ENCODE results near the gene UPF2.
"Not testable (repeated sequence)": the region's sequence is repeated elsewhere in the genome, so short reads cannot be mapped to it uniquely, and the experiment has no call there.

Gene UPF2, protein sequence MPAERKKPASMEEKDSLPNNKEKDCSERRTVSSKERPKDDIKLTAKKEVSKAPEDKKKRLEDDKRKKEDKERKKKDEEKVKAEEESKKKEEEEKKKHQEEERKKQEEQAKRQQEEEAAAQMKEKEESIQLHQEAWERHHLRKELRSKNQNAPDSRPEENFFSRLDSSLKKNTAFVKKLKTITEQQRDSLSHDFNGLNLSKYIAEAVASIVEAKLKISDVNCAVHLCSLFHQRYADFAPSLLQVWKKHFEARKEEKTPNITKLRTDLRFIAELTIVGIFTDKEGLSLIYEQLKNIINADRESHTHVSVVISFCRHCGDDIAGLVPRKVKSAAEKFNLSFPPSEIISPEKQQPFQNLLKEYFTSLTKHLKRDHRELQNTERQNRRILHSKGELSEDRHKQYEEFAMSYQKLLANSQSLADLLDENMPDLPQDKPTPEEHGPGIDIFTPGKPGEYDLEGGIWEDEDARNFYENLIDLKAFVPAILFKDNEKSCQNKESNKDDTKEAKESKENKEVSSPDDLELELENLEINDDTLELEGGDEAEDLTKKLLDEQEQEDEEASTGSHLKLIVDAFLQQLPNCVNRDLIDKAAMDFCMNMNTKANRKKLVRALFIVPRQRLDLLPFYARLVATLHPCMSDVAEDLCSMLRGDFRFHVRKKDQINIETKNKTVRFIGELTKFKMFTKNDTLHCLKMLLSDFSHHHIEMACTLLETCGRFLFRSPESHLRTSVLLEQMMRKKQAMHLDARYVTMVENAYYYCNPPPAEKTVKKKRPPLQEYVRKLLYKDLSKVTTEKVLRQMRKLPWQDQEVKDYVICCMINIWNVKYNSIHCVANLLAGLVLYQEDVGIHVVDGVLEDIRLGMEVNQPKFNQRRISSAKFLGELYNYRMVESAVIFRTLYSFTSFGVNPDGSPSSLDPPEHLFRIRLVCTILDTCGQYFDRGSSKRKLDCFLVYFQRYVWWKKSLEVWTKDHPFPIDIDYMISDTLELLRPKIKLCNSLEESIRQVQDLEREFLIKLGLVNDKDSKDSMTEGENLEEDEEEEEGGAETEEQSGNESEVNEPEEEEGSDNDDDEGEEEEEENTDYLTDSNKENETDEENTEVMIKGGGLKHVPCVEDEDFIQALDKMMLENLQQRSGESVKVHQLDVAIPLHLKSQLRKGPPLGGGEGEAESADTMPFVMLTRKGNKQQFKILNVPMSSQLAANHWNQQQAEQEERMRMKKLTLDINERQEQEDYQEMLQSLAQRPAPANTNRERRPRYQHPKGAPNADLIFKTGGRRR

DNA sequence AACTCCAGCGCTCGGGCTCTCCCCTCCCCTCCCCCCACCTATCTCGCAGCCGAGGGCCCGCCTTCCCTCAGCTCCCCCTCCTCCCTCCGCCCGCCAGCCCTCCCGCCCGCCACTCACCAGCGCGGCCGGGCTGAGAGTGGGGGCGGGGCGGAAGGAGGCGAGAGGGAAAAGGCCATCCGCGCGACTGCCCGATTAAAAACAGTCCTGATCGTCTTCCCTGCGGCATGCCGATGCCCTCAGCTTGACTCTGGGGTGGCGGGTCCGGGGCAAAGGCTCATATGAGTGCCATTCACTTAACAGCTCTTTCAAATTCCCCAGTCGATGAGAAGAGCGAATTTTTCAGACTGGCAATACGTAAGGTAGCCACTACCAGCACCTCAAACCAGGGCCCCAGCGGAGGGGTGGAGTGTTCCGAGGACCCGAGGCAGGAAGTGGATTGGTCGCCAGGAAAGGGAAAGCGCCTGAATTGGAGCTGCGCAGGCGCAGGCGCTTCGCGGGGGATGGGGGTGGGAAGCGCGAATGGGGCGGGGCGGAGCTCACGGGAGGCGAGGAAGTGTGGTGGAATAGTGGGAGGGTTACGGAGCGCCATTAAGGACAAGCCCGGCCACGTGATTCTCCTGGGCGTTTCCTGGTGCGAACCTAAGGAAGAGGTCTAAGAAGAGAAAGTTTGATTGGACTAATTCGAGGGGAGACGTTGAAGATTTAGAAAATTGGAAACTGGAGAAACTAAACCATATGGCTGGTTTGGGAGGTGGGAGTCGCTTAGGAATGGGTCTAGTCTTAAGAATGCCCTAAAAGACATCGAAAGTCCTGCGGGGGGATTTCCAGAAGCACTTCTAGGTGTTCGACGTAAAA is at the start of gene UPF2:
UPF2 (minus strand) TSS at position 13 of the 855 bp plus-strand sequence. CDS start 7,386 bp downstream, outside the sequence.
- DNase-seq (ENCODE audit: low read depth, low spot score) = peak; percentile 90

DNA sequence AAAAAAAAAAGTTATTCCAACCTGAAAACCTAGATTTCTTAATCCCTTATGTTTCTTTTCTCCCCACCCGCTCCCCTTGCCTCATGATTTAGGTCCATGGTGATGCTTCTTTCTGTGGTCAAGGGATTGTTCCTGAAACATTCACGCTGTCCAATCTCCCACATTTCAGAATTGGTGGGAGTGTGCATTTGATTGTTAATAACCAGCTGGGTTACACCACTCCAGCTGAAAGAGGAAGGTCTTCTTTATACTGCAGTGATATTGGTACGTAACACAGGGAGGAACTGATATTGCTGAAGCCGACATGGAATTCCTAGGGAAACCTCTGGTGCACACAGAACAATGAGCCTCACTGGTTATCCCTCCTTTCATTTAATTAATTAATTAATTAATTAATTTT is 48.8 kb upstream of the UPF2 start:
- no peak for DNase-seq (ENCODE audit: low read depth, low spot score)

GRCh38 chr10:12088919-12089318 is 46.3 kb upstream of the UPF2 start:
- DNase-seq (ENCODE audit: low read depth, low spot score) = no peak

- no peak for DNase-seq (ENCODE audit: low read depth, low spot score)
Observed at GRCh38 chr10:12081879-12082557, 39.4 kb upstream of the UPF2 start.

GRCh38 chr10:12081470-12081869 is 38.9 kb upstream of the UPF2 start:
- DNase-seq (ENCODE audit: low read depth, low spot score) = no peak

GRCh38 chr10:12077580-12078180 is 35.1 kb upstream of the UPF2 start:
- DNase-seq (ENCODE audit: low read depth, low spot score) = no peak

DNA sequence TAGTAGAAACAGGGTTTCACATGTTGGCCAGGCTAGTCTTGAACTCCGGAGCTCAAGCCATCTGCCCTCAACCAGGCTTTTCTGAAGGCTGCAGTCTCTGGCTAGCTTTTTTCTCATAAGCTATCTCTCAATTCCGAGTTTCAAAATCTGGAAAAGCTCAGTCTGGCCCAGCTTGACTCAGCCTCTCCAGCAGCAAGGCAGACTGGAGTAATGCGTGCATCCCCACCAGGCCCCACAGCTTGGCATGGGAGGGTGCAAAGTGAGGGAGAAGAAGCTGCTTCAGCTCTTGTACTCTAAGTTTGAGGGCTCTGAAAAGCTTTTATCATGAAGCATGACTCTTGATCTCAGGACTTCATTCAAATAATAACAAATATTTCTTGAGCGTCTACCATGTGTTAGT is 30.9 kb upstream of the UPF2 start:
- DNase-seq (ENCODE audit: low read depth, low spot score) = no peak

GRCh38 chr10:12071441-12071840 is 28.8 kb upstream of the UPF2 start:
- not testable (repeated sequence) for DNase-seq (ENCODE audit: low read depth, low spot score)

DNA sequence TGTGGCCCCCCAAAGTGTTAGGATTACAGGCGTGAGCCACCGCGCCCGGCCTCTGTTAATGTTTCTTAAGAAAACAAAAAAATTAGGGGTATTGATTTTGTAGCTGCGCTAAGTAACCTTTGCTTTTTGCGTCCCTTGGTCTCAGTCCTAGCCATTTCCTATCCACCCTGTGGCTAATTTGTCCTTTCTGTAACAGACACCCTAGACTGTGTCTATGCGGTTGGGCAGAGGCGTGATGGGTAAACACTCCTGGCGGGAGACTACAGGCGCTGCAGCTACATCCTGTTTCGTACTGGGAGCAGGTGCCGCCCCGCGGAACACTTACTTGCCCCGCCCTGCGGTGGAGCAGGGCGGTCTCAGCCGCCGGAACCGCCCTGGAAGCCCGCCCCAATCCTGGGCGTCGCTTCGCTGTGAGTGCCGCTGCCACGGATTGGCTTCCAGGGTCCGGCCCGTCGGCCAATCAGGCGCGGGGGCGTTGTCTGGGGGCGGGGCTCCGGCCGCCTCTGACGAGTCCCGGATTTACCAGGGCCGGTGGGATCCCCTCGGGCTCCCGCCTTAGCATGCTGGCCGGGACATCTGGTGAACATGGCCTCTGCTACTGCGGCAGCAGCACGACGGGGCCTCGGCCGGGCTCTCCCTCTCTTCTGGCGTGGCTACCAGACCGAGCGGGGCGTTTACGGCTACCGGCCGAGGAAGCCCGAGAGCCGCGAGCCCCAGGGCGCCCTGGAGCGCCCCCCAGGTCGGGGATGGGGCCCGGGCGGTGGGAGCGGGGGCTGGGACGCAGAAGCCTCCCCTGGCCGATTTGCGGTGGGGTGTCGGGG is 26.1 kb upstream of the UPF2 start, which contains the start of gene DHTKD1:
DHTKD1 (plus strand) TSS at position 506 of the 821 bp plus-strand sequence; CDS start at position 586, 80 bp downstream.
- peak; percentile 91 for DNase-seq (ENCODE audit: low read depth, low spot score)

DNA sequence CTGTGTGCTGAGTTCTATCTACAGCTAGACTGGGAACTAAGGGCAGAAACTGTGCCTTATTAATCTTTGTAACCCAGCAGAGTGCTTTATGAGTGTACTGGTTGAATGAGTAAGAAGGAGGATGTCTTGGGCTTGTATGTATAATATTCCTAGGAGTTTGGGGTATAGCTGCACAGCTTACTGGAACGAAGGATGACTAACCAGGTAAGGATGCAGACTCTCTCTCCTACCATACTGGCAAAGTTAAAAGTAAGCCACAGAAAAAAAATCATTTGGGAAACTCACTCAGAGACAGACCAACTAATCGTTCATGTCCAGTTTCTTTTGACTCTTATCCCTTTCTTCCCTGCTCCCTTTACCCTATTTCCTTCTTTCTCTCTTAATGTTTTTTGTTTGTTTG is 24.7 kb upstream of the UPF2 start:
- no peak for DNase-seq (ENCODE audit: low read depth, low spot score)

DNA sequence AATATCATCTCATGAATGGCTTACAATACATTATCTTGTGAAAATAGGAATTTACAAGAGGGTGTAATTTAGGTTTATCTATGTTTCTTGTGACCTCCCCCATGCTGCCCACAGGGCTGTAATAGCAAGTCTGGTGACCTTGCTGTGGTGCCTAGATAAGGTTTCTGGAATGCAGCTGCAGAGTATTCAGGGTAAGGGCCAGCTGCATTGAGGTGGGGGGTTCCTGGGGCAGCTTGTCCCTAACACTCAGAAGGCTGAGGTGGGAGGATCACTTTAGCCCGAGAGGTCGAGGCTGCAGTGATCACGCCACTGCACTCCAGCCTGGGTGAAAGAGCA is 20.8 kb upstream of the UPF2 start:
- DNase-seq (ENCODE audit: low read depth, low spot score) = no peak

GRCh38 chr10:12062754-12063482 is 20.3 kb upstream of the UPF2 start:
- DNase-seq (ENCODE audit: low read depth, low spot score) = no peak

- no peak for DNase-seq (ENCODE audit: low read depth, low spot score)
Observed at GRCh38 chr10:12061124-12061523, 18.5 kb upstream of the UPF2 start.

DNA sequence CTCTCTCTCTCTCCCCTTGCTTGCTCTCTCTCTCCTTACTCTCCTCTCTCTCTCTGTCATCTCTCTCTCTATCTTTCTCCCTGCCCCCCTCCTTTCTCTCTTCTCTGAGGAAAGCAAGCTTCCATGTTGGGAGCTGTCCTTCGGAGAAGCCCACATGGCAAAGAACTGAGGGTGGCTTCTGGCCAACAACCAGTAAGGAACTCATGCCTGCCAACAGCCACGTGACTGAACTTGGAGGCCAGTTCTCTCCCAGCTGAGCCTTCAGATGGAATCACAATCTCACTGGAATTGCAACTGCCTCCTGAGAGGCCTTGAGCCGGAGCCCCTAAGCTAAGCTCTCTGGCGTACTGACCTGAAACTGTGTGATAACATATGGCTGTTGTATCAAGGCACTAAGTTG is 14.1 kb upstream of the UPF2 start:
- no peak for DNase-seq (ENCODE audit: low read depth, low spot score)

DNA sequence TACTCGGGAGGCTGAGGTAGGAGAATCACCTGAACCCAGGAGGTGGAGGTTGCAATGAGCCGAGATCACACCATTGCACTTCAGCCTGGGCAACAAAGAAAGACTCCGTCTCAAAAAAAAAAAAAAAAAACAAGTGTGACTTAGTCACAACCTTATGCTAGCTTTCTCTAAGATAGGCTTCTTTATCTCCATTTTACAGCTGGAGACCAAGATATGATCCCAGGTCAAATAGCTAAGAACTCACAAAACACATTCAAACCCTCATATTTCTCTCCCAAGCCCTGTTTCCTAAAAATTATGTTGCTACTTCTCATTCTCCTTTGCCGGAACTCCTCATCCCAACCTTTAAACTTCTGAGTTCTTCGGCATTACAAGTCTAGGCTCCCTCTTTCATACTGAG is 13.1 kb upstream of the UPF2 start:
- no peak for DNase-seq (ENCODE audit: low read depth, low spot score)

- no peak for DNase-seq (ENCODE audit: low read depth, low spot score)
Observed at GRCh38 chr10:12051241-12051640, 8.6 kb upstream of the UPF2 start.

DNA sequence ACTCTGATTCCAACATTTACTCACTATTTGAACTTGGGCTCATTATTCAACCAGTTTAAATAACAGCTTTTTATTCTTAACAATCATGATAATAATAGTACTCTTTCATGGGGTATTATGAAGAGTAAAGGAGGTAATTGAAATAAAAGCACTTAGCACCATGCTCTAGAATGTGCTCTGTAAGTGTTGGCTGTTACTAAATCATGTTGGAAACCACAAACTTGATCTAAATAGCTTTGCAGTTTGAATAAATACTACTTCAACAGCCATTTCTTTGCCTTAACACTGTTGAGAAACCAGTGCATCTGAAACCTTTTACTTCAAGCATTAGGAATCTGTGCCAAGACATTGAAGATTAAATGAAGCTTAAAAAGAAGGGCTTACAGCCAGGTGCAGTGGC is 7.9 kb upstream of the UPF2 start:
- DNase-seq (ENCODE audit: low read depth, low spot score) = no peak

DNA sequence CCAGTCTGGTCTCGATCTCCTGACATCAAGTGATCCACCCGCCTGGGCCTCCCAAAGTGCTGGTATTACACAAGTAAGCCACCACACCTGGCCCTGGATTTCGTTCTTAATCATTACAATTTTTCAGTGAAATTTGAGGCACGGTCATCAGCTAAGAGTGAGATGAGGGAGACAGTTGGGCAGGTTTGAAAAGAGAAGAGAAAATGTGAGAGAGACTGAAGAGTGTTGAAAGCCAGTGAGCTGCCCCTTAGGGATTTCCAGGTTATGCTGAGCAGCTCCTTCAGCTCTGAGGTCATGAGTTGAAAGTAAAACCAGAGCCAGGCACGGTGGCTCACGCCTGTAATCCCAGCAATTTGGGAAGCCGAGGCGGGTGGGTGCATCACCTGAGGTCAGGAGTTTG is 5.9 kb upstream of the UPF2 start:
- DNase-seq (ENCODE audit: low read depth, low spot score) = no peak

Measured in iPS DF 19.7 (cell line).